MM.1S (cell line): ENCODE data around the gene CNIH3.

Experiments used
- DNase-seq: peaks from one replicate; pipeline ENCODE4 v3.0.0-alpha.2; 2015
- H2AFZ ChIP-seq: fragments of 300-600 bp; sonication (generic); 2 replicates; pipeline ENCODE4 v1.6.0; 2016; ENCODE audit warnings: antibody characterized with exemption, low read length
- H3F3A ChIP-seq: fragments of 300-600 bp; sonication (generic); 2 replicates; pipeline ENCODE4 v1.6.1; 2016; ENCODE audit warnings: mild to moderate bottlenecking, antibody characterized with exemption, low read length, moderate library complexity, mixed read lengths; ENCODE audit not compliant: insufficient read depth
- H3K27ac ChIP-seq: fragments of 300-600 bp; sonication (generic); 2 replicates; pipeline ENCODE4 v1.5.1; 2016; ENCODE audit warnings: mild to moderate bottlenecking, low read length
- H3K27me3 ChIP-seq: fragments of 300-600 bp; sonication (generic); replicated peaks from 2 replicates; pipeline ENCODE4 v1.6.0; 2016; ENCODE audit warnings: low read length; ENCODE audit not compliant: insufficient read depth
- H3K36me3 ChIP-seq: fragments of 300-600 bp; sonication (generic); replicated peaks from 2 replicates; pipeline ENCODE4 v1.6.1; 2016; ENCODE audit warnings: mild to moderate bottlenecking, low read length, mixed read lengths; ENCODE audit not compliant: insufficient read depth
- H3K4me1 ChIP-seq: fragments of 300-600 bp; sonication (generic); 2 replicates; pipeline ENCODE4 v1.6.1; 2016; ENCODE audit warnings: low read length, mixed read lengths
- H3K4me2 ChIP-seq: fragments of 300-600 bp; sonication (generic); 2 replicates; pipeline ENCODE4 v1.6.0; 2016; ENCODE audit warnings: low read depth, low read length
- H3K4me3 ChIP-seq: fragments of 300-600 bp; sonication (generic); 2 replicates; pipeline ENCODE4 v1.5.1; 2016; ENCODE audit warnings: low read length, mixed read lengths
- H3K79me2 ChIP-seq: fragments of 300-600 bp; sonication (generic); 2 replicates; pipeline ENCODE4 v1.6.1; 2016; ENCODE audit warnings: mixed run types, low read length, mixed read lengths
- H3K9ac ChIP-seq: fragments of 300-600 bp; sonication (generic); 2 replicates; pipeline ENCODE4 v1.6.1; 2016; ENCODE audit warnings: low read length, mixed read lengths
- H3K9me2 ChIP-seq: fragments of 300-600 bp; sonication (generic); replicated peaks from 2 replicates; pipeline ENCODE4 v1.6.1; 2016; ENCODE audit warnings: mild to moderate bottlenecking, low read length, mixed read lengths; ENCODE audit not compliant: insufficient read depth
- H3K9me3 ChIP-seq: fragments of 300-600 bp; sonication (generic); replicated peaks from 2 replicates; pipeline ENCODE4 v1.6.1; 2016; ENCODE audit warnings: mild to moderate bottlenecking, low read length, mixed read lengths; ENCODE audit not compliant: insufficient read depth
- H4K20me1 ChIP-seq: fragments of 300-600 bp; sonication (generic); 2 replicates; pipeline ENCODE4 v1.6.1; 2016; ENCODE audit warnings: mild to moderate bottlenecking, low read length, moderate library complexity, mixed read lengths; ENCODE audit not compliant: insufficient read depth
- EZH2 ChIP-seq: fragments of 300-600 bp; sonication (generic); optimal IDR thresholded peaks from 2 replicates; pipeline ENCODE3; 2017; ENCODE audit warnings: low read depth, mild to moderate bottlenecking, antibody characterized with exemption, low read length, mixed read lengths
- EZH2phosphoT487 ChIP-seq: fragments of 300-600 bp; sonication (generic); IDR thresholded peaks from 2 replicates; pipeline ENCODE4 v1.6.1; 2018; ENCODE audit warnings: antibody characterized with exemption, low read length
- TF ChIP-seq, protein P1 (sequence below): fragments of 300-600 bp; sonication (generic); IDR thresholded peaks from 2 replicates; pipeline ENCODE4 v1.5.1; 2016; ENCODE audit warnings: antibody characterized with exemption, low read length, mixed read lengths

CNIH3 gene

DNA sequence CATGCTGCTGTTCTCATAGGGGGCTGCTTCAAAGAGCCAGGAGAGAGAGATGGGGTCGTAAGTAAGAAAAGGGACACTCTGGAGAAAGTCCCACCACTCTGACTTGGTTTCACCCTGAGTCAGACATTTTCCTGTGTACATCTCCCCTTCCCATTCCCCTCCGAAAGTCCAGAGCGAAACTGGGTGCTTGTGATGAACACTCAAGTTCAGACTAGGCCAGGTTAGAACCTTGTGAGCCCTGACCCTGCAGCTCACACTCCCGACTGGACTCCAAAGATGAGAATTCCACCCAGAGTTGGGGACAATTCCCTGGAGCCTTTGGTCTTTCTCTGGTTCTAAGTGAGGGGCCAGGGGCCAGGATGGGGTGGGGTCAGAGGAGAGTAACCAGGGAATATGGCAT, 139.5 kb downstream of the CNIH3 start:
- no peaks in the 10 kb centered on the region for H3F3A ChIP-seq
- H4K20me1 ChIP-seq = no peaks in the 10 kb centered on the region
- TF ChIP-seq, protein P1, sequence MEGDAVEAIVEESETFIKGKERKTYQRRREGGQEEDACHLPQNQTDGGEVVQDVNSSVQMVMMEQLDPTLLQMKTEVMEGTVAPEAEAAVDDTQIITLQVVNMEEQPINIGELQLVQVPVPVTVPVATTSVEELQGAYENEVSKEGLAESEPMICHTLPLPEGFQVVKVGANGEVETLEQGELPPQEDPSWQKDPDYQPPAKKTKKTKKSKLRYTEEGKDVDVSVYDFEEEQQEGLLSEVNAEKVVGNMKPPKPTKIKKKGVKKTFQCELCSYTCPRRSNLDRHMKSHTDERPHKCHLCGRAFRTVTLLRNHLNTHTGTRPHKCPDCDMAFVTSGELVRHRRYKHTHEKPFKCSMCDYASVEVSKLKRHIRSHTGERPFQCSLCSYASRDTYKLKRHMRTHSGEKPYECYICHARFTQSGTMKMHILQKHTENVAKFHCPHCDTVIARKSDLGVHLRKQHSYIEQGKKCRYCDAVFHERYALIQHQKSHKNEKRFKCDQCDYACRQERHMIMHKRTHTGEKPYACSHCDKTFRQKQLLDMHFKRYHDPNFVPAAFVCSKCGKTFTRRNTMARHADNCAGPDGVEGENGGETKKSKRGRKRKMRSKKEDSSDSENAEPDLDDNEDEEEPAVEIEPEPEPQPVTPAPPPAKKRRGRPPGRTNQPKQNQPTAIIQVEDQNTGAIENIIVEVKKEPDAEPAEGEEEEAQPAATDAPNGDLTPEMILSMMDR = no peak
- TF ChIP-seq EZH2phosphoT487 (no peak), EZH2 (no peak)
- no peak overlapping the region for H3K4me2 ChIP-seq
- no peak overlapping the region for H3K9ac ChIP-seq
- H3K9me3 ChIP-seq = no peaks in the 10 kb centered on the region
- H3K9me2 ChIP-seq = no peaks in the 10 kb centered on the region
- H3K27ac ChIP-seq = no peak overlapping the region
- no peaks in the 10 kb centered on the region for H3K27me3 ChIP-seq
- no peak overlapping the region for H2AFZ ChIP-seq
- H3K4me3 ChIP-seq = no peak overlapping the region
- no peaks in the 10 kb centered on the region for H3K36me3 ChIP-seq
- no peak for DNase-seq
- H3K4me1 ChIP-seq = peaks cover 9% of the 10 kb centered on the region; the same call in 1 of the 2 replicates
- no peaks in the 10 kb centered on the region for H3K79me2 ChIP-seq

DNA sequence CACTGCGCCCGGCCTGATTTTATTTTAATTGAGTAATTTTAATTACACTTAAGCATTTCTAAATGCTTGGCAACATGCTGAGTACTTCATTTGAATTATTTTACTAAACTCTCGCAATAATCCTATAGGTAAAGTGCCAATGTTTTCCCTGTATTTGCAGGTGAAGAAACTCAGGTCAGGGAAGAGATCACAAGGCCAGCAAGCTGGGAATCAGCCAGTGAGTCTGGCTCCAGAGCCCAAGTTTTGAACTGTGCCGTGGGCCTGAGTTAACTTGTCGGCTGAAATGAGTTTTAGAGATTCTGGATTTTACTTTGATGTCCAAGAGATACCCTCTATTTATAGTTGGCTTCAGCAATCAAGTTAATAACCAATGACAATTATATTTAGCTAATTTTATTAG, 141.4 kb downstream of the CNIH3 start:
- no peak overlapping the region for H2AFZ ChIP-seq
- H3F3A ChIP-seq = no peaks in the 10 kb centered on the region
- H3K4me3 ChIP-seq = no peak overlapping the region
- TF ChIP-seq EZH2 = no peak
- no peaks in the 10 kb centered on the region for H3K9me2 ChIP-seq
- H3K27ac ChIP-seq = no peak overlapping the region
- no peaks in the 10 kb centered on the region for H4K20me1 ChIP-seq
- H3K9ac ChIP-seq = no peak overlapping the region
- H3K36me3 ChIP-seq = no peaks in the 10 kb centered on the region
- H3K27me3 ChIP-seq = no peaks in the 10 kb centered on the region
- no peaks in the 10 kb centered on the region for H3K9me3 ChIP-seq
- H3K79me2 ChIP-seq = no peaks in the 10 kb centered on the region
- 0 out of 2 replicates have a peak, but pooled peaks cover 5% of the 10 kb centered on the region for H3K4me1 ChIP-seq
- no peak for DNase-seq
- no peak overlapping the region for H3K4me2 ChIP-seq

DNA sequence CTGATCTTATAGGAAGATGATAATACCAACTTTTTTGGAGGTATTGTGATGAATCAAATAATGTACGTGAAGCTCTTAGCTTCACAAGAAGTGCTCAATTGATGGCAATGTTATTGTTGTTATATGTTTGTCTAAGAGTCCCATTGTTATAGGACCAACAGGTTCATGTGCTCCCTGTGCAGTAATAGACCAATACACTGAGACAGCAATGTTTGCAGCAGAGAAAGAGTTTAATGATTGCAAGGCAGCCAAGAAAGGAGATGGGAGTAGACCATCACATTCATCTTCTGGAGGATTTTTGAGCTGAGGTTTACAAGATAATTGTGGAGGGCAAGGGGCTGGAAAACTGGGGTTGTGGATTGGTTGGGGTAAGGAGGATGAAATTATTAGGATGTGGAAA, 143.0 kb downstream of the CNIH3 start:
- Histone ChIP-seq H3F3A (no peaks in the 10 kb centered on the region), H3K9ac (no peak overlapping the region), H3K9me3 (no peaks in the 10 kb centered on the region), H3K79me2 (no peaks in the 10 kb centered on the region), H3K4me1 (no peaks in the 10 kb centered on the region), H2AFZ (no peak overlapping the region), H3K9me2 (no peaks in the 10 kb centered on the region), H3K36me3 (no peaks in the 10 kb centered on the region), H3K27ac (no peak overlapping the region), H3K4me3 (no peak overlapping the region), H3K4me2 (no peak overlapping the region), H4K20me1 (no peaks in the 10 kb centered on the region), H3K27me3 (no peaks in the 10 kb centered on the region)
- TF ChIP-seq EZH2 = no peak
- no peak for TF ChIP-seq EZH2phosphoT487
- TF ChIP-seq, protein P1 = no peak
- no peak for DNase-seq

DNA sequence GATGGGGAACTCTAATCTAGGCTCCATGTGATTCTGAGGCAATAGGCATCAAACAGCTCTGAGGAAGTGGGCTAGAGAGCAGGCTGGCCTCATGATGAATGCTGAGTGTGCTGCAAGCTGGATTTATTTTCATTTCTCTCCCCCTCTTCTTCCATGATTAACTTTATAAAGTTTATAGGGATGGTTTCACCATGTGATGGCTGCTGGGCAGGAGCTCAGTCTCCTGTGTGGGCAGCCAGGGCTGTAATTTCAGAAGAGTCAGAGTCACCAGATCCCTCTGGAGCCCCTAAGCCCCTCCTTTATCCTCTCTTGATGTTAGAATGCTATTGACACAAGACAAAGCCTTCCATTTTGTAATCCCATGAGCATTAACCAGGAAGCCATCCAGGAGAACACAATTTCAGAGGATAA, 143.6 kb downstream of the CNIH3 start:
- TF ChIP-seq EZH2phosphoT487 = no peak
- Histone ChIP-seq H3K27ac (no peak overlapping the region), H3K4me2 (no peak overlapping the region), H3K27me3 (no peaks in the 10 kb centered on the region), H3K9ac (no peak overlapping the region), H3K36me3 (no peaks in the 10 kb centered on the region), H2AFZ (no peak overlapping the region), H3K79me2 (no peaks in the 10 kb centered on the region), H3K4me1 (no peaks in the 10 kb centered on the region), H3K9me3 (no peaks in the 10 kb centered on the region), H3K4me3 (no peak overlapping the region), H3K9me2 (no peaks in the 10 kb centered on the region), H3F3A (no peaks in the 10 kb centered on the region), H4K20me1 (no peaks in the 10 kb centered on the region)
- DNase-seq = no peak
